HG03432 (cell line): ENCODE data around the gene SPR.

Experiments
- ATAC-seq: cut with Tn5 transposase; IDR thresholded peaks from one replicate; pipeline ENCODE4 v1.9.1; 2021; ENCODE audit warnings: mild to moderate bottlenecking, moderate library complexity; ENCODE audit not compliant: unreplicated experiment

SPR gene

DNA sequence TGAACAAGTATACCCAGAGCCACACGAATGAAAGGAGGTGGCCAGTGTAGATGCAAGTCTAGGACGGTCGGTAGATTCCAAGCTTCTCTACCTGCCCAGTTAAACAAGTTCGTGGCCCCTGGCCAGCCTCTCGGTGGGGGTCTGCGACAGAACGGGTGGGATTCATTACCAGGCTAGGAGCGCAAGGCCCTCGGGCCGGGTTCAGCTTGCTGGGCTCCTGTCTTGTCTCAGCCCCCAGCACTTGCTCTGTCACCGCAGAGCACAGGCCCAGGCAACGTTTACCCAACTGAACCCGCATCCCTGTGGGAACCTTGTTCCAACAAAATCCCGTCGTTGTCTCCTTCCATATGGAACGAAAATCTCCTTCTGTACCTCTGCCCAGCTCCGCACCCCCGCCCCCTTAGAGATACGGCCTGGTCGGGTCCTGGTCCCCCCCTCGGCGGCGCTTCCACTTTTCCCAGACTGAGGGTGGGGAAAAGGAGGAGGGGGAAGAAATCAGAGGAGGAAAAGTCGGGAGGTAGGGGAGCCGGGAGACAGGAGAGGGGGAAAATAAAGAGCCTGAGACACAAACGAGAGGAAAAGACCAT, 28.2 kb downstream of the SPR start:
- ATAC-seq: no peak

DNA sequence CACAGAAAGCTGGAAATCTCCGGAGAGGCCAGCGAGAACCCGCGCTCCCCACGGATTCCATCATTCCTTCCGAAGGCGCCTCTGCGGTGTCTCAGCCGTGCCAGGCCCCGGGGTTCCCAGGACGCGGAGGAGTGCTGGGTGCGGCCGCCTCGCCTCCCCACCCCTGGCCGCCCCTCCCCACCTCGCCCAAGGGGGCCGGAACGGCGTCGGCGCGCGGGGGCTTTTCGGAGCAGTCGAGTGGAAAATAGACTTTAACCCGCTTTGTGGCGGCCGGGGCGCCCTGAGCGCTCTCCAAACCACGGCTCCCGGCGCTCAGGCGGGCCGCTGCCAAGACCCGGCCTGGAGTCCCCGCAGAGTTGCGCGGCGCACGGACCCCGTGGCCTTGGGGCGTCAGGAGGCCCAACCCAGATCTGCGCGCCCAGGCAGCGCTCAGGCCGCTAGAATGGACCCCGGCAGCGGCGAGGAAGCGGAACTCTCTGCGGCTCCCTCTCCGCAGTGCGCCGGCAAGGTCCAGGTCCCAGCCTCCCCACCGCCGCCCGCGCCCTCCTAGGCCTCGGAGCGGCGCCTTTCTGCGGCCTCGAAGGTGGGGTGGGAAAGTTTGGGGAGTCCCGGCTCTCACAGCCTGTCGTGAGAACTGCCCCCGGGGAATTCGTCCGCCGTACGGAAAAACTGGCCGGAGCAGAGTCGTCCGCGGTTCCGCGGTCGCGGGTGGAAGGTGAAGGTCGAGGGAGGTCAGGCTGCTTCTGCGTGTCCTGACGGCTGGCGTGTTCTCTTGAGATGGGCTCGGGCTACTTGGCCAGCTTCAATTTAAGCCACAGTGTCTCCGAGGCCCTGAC, 28.9 kb downstream of the SPR start:
- ATAC-seq: peak; percentile 70

DNA sequence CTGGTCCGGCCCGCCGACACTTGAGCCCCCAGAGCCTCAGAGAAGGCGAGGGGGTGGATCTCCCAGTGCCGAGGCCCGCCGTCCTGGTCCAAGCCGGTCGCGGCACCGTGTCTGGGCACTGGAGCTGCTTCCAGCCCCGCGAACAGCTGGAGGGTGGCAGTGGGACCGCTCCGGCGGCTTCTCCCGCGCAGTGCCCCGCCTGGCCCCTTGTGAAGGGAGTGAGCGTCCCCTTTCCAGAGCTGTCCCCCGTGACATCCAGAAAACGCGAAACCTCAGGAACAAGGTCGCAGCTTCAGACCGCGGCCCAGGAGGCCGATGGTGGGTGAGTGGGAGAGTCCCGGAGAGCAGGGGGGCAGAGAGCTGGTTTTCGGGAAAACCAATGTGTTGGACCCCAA, 29.5 kb downstream of the SPR start:
- ATAC-seq: peak; percentile 5

DNA sequence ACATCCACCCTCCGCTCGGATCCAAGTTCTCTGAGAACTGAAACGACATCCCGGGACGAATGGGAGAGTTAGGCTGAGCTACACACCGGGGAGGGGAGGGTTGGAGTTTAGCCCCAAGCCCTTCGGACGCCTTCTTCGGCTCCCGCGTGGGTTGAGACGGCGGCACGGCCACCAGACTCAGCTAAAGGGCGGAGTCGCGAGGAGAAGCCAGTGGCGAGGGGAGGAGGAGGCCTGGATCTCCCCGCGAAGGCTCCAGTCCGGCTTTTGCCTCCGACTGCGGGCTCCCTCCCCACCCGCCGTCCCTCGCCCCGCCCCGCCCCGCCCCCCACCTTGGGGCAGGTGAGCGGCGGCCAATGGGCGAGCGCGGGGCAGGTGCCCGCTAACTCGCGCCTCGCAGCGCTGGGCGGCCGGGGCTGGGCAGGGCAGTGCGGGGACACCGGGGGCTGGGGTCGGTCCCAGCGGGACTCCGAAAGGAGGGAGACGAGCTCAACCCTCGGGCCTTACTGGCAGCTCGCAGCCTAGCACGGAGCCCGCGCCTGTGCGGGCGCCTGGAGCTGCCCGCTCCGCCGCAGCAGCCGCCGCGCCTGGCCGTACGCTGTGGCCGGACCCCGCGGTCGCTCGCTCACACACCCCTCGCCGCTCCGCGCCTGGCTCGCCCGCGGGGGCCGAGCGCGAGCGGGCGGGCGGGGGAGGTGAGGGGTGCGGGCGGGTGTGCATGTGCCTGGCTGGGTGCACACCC, 30.1 kb downstream of the SPR start, which contains the start of gene EMX1:
Gene EMX1, plus strand, starts transcription at position 382 of the 739 bp plus-strand sequence. Its CDS starts 334 bp downstream, at position 716.
- ATAC-seq: peak; percentile 47

DNA sequence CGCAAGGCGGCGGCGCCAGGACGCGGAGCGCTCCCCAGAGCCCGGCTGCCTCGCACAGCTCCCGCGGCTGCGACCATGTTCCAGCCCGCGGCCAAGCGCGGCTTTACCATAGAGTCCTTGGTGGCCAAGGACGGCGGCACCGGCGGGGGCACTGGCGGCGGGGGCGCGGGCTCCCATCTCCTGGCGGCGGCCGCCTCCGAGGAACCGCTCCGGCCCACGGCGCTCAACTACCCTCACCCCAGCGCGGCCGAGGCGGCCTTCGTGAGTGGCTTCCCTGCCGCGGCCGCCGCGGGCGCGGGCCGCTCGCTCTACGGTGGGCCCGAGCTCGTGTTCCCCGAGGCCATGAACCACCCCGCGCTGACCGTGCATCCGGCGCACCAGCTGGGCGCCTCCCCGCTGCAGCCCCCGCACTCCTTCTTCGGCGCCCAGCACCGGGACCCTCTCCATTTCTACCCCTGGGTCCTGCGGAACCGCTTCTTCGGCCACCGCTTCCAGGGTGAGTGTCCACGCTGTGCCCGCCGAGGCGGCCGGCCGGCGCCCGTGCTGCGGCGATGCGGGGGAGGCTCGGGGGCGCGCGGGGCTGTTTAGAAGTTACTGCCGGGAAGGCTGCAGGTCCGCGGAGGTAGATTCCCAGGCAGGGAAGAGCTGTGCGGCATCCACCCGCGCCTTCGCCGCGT, 30.8 kb downstream of the SPR start:
- ATAC-seq: no peak

GRCh38 chr2:72919414-72920317, 32.5 kb downstream of the SPR start:
- no peak for ATAC-seq

DNA sequence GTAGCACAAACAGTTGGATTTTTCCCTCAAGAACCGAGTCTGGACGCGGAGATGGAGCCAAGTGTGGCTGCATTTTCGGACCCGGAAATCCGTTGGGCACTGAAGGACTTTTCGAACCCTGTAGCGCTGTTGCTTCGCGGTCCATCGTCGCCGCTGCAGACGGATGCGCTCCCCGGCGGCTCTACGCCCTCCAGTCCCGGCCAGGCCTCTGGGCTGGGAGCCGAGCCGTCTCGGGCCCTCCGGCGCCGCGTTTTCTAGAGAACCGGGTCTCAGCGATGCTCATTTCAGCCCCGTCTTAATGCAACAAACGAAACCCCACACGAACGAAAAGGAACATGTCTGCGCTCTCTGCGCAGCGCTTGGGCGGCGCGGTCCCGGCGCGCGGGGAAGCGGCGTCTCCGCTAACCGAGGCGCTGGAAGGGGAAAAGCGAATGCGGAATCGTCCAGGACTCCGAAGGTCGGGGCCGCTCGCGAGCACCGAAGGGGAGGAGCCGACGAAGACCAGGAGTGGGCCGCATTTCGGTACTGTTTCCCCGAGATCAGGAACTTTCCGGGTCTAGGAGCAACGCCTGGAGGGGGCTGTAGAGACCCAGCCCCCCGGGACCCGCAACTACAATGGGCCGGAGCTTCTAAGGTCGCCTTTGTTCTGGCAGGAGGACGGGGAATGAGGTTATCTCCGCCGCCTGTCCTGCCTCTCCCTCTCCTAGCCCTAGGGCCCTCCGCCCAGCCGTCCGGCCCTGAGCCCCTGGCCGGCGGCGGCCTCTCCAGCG, 33.3 kb downstream of the SPR start:
- ATAC-seq: no peak

DNA sequence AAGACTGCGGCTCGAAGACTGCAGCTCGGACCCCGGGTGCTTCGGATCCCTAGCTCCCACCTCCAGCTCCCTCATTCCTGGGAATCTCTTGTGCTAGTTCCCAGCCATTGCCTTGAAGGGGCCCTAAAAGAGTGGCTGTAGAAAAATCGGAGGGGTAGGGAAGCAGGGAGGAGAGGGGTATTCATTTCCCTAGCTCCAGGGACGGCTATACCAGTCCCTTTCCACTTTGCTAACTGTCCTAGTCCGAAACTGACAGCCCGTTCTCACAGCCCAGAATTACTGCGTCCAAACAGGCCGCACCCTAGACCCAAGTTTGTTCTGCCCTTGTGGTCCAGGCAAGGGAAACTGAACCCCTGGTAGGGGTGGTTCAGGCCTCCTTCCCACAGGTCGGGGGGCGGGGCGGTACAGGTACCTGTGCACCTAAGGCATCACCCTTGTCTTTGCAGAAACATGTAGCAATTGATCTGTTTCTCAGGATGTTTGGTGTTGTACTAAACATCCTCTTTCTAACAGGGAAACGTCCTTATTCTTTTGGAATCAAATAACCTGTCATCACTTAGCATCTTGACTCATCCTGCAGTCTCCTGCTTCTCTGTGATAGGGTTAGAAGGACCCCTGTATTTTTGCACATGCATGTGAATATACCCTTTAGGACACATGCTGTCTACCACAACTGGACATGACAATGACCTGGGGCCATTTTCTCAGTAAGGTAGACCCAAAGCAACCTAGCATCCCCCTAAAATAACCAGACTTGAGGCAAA, 34.1 kb downstream of the SPR start:
- ATAC-seq: no peak

GRCh38 chr2:72921853-72922252, 34.6 kb downstream of the SPR start:
- ATAC-seq: no peak

DNA sequence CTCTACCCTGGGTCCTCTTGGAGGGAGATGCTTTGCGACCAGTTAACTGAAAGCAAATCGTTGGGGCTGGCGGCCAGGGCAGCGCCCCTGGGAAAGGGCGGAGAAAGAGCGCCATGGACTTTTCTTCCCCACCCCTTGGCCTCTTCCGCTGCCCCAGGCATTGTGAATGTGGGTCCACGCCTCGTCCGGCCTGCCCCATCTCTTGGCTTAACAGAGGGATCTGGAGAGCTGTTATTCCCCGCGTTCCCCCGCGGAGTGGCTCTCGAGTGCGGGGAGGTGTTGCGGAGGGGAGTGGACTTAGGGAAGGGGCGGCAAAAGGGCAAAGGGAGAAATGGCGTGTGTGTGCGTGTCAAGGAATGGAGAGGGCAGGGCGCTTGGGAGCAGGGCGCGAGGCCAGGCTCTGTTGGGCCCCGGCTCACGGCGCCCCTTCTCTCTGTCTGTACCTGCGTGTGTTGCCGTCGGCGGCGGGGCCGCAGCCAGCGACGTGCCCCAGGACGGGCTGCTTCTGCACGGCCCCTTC, 36.7 kb downstream of the SPR start:
- no peak for ATAC-seq

DNA sequence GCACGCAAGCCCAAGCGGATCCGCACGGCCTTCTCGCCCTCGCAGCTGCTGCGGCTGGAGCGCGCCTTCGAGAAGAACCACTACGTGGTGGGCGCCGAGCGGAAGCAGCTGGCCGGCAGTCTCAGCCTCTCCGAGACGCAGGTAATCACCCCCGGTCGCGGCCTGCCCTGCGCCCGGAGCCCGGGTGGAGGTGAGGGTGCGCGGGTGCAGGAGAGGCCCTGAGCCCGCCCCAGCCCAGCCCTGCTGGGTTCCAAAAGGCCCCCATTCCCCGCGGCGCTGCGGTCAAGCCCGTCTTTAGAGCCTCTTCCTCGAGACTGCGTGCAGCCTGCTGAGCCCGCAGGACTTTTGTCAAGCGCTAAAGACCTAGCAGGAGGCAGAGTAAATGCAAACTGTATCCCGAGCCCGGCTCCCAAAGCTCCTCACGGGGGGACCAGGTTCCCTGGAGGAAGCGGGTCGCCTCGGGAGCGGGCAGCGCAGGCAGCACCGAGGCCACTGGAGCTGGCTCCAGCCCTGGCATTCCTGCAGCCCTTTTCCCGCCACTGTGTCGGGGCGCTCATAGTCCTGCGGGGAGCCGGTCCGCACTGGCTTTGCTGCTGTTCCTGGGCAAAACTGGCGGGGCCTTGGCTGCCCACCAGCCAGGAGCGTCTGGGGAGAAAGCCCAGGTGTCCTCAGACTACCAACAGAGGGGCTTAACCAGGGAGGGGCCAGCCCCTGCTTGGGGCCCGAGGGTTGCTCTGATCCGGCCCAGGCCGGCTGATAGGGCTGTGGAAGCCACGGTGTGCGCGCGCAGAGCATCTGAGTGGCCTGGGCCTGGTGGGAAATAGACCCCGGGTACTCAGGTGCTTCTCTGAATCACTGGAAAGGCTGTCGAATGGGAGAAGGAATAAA, 37.4 kb downstream of the SPR start:
- ATAC-seq: peak; percentile 56

GRCh38 chr2:72925328-72925943, 38.2 kb downstream of the SPR start:
- no peak for ATAC-seq

- ATAC-seq: no peak
Observed at GRCh38 chr2:72926368-72926767, 39.2 kb downstream of the SPR start.

GRCh38 chr2:72926811-72927465, 39.7 kb downstream of the SPR start:
- ATAC-seq: no peak

GRCh38 chr2:72927619-72928550, 40.7 kb downstream of the SPR start:
- no peak for ATAC-seq
